Measurements from ENCODE around the gene EPS8.
A peak's percentile ranks its signal among the peaks of the same experiment; 100 is the strongest.

EPS8 gene

GRCh38 chr12:15605881-15606590 lies 183.2 kb downstream of the EPS8 start:
- DNase-seq (ENCODE audit: low read depth in 4 of 4, low spot score in 1 of 4) = no peak

DNA sequence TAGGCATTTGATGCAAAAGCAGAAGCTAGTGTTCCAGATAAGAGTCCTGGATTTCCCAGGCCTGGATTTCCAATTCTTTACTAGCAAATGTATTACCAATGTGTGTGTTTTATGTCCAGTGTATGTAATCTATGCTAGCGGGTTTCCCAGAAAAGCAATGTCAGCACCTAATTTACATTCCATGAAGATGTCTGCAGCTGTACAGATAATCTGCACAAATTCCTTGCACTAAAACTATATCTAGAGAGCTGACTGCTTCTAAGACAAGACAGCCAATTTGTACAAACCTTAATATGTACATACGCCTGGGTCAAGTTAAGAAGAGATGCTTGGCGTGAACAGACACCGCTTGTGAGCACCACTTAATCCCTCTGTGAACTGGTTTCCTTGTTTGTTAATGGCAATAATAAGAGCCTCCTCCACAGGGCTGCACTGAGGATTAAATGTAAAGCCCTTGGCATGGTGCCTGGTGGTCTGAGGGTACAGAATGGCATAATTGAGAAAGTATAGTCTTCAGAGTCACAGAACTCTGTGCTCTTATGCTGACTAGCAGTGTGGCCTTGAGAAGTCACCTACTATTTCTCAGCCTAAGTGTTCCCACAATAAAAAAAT lies 185.6 kb downstream of the EPS8 start:
- DNase-seq (ENCODE audit: low read depth in 4 of 4, low spot score in 1 of 4) = no peak

- no peak for DNase-seq (ENCODE audit: low read depth in 4 of 4, low spot score in 1 of 4)
These were observed 187.0 kb downstream of the EPS8 start for GRCh38 chr12:15602051-15602672.

GRCh38 chr12:15601210-15601800 lies 187.9 kb downstream of the EPS8 start:
- DNase-seq (ENCODE audit: low read depth in 4 of 4, low spot score in 1 of 4) = no peak

GRCh38 chr12:15600223-15600935 lies 188.8 kb downstream of the EPS8 start:
- no peak for DNase-seq (ENCODE audit: low read depth in 4 of 4, low spot score in 1 of 4)

DNA sequence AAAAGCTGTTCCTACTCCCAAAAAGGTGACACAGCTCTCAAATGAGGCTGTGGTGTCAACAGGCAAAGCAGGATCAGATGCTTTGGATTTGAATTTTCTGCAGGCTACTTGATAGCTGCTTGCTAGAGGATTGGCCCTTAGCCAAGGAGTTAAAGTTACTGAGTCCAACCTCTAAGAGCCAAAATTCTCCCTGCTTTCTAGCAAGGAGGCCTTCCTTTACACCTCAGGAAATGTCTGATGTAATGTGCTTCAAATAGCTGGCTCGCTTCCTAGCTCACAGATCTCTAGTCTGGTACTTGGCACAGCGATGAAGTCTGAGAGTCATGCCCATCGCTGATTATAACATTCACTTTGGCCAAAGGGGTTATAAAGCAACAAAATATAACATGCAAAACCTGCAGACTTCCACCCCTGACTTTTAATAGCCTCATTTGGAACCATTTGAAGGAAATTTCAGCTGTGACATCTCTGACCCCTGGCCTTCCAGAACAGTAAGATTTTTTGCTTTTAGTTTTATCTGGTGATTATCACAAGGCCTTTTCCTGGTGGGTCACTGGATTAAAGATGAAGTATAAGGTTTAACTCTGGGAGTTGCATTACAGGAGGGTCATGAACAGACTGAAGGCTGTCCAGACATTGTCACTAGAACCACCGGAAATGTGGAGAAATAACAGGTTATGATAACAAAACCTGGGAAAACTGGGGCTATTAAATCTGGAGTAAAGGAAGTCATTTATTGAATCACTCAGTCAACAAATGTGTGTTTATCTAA lies 189.7 kb downstream of the EPS8 start:
- no peak for DNase-seq (ENCODE audit: low read depth in 4 of 4, low spot score in 1 of 4)

GRCh38 chr12:15597125-15597830 lies 191.9 kb downstream of the EPS8 start:
- no peak for DNase-seq (ENCODE audit: low read depth in 4 of 4, low spot score in 1 of 4)

- DNase-seq (ENCODE audit: low read depth in 4 of 4, low spot score in 1 of 4) = no peak
These were observed 193.0 kb downstream of the EPS8 start for GRCh38 chr12:15596174-15596573.

- DNase-seq (ENCODE audit: low read depth in 4 of 4, low spot score in 1 of 4) = no peak
These were observed 196.3 kb downstream of the EPS8 start for GRCh38 chr12:15592934-15593333.

- no peak for DNase-seq (ENCODE audit: low read depth in 4 of 4, low spot score in 1 of 4)
These were observed 197.4 kb downstream of the EPS8 start for GRCh38 chr12:15591811-15592210.

- DNase-seq (ENCODE audit: low read depth in 4 of 4, low spot score in 1 of 4) = peak in 1 of 4 experiments; percentile 1
These were observed 198.9 kb downstream of the EPS8 start for GRCh38 chr12:15590180-15590826.

DNA sequence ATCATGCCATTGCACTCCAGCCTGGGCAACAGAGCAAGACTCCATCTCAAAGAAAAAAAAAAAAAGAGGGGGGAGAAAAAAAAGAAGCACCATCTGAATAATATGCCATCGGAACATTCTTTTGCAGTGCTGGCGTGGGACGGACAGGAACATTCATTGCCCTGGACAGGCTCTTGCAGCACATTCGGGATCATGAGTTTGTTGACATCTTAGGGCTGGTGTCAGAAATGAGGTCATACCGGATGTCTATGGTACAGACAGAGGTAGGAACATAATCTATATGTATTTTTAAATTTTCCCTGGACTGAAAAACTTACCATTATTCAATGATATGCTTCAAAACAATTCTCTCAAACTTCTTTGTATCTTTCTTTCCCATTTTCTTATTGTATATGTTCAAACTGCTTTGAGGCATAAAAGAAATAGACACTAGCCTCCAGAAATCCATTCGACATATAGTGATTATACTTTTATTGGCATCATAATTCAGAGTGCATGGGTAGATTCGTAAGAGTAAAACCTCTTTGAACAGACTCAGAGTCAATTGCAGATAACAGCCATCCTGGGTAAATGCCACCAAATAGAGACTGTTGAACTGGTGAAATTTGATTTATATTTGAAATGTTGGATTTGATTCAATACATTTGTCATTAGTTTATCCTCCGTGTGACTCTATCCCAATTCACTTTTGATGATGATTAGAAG lies 199.7 kb downstream of the EPS8 start:
- DNase-seq (ENCODE audit: low read depth in 4 of 4, low spot score in 1 of 4) = no peak

DNA sequence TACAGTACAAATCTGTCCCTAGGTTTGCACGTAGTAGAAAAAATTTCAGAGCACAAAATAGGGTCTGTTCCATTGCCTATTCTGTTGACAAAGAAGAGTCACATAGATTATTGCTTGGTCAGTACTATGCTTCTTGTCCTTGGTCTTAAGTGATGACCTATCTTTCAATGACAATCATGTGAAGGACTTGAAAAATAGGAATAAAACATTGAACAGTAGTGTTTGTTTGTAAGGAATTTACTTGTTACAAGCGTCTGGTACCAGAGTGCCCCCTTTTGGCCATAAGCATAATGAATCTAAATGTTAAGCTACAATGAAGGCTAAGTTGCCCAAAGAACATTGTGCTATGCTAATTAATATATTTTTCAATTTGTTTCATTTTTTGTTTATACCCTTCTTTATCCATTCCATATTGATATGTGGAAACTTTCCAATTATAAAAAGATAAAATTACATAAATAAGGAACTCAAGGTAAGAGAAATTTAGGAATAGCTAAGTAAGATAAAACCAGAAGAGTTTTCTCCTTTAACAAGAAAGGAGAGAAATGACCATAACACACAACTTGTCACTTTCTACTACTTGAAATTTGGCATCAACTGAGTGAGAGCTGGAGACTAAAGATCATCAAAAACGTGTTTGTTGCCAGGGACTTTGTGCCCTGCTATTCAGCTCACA lies 204.7 kb downstream of the EPS8 start:
- no peak for DNase-seq (ENCODE audit: low read depth in 4 of 4, low spot score in 1 of 4)

- DNase-seq (ENCODE audit: low read depth in 4 of 4, low spot score in 1 of 4) = no peak
These were observed 205.4 kb downstream of the EPS8 start for GRCh38 chr12:15583804-15584203.

- DNase-seq (ENCODE audit: low read depth in 4 of 4, low spot score in 1 of 4) = no peak
These were observed 208.2 kb downstream of the EPS8 start for GRCh38 chr12:15581006-15581405.

GRCh38 chr12:15580431-15580830 lies 208.8 kb downstream of the EPS8 start:
- DNase-seq (ENCODE audit: low read depth in 4 of 4, low spot score in 1 of 4) = no peak

- no peak for DNase-seq (ENCODE audit: low read depth in 4 of 4, low spot score in 1 of 4)
These were observed 213.3 kb downstream of the EPS8 start for GRCh38 chr12:15575671-15576541.
